ENCODE data around the gene AKNA. TPM values are rescaled to one million over a fixed set of nuclear protein-coding genes. Genes with fewer than 3 reads are reported as not detected.
A peak's percentile ranks its signal among the peaks of the same experiment; 100 is the strongest.

Gene AKNA
- total and polyA plus RNA-seq, 2 experiments from 2014 or later, result 6.6 to 13.8 TPM

- Histone ChIP-seq H3K4me1 (ENCODE audit: insufficient read depth) (no peaks in the 10 kb centered on the region), H3K4me3 (no peak overlapping the region), H3K9me3 (ENCODE audit: low read depth) (no peaks in the 10 kb centered on the region), H3K4me2 (no peak overlapping the region), H3K27ac (no peak overlapping the region), H3K9me2 (replicated peaks; ENCODE audit: insufficient read depth) (no peaks in the 10 kb centered on the region), H2AFZ (no peak overlapping the region), H3K27me3 (no peaks in the 10 kb centered on the region), H3K79me2 (no peaks in the 10 kb centered on the region), H3K36me3 (replicated peaks; ENCODE audit: insufficient read depth, low read depth) (no peaks in the 10 kb centered on the region), H4K20me1 (ENCODE audit: insufficient read depth, poor library complexity, severe bottlenecking) (no peaks in the 10 kb centered on the region)
- 98% methylated on average over 12 of the region's 12 CpGs for WGBS (ENCODE audit: low lambda C conversion rate, missing lambda C conversion rate)
- no peak for DNase-seq (ENCODE audit: low spot score)
- TF ChIP-seq, protein P1, sequence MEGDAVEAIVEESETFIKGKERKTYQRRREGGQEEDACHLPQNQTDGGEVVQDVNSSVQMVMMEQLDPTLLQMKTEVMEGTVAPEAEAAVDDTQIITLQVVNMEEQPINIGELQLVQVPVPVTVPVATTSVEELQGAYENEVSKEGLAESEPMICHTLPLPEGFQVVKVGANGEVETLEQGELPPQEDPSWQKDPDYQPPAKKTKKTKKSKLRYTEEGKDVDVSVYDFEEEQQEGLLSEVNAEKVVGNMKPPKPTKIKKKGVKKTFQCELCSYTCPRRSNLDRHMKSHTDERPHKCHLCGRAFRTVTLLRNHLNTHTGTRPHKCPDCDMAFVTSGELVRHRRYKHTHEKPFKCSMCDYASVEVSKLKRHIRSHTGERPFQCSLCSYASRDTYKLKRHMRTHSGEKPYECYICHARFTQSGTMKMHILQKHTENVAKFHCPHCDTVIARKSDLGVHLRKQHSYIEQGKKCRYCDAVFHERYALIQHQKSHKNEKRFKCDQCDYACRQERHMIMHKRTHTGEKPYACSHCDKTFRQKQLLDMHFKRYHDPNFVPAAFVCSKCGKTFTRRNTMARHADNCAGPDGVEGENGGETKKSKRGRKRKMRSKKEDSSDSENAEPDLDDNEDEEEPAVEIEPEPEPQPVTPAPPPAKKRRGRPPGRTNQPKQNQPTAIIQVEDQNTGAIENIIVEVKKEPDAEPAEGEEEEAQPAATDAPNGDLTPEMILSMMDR (IDR thresholded peaks at IDR 0.05; ENCODE audit: poor library complexity), result no peak
- TF ChIP-seq EZH2phosphoT487 (IDR thresholded peaks at IDR 0.05; ENCODE audit: low read depth, severe bottlenecking, unreplicated experiment) (no peak), EZH2 (IDR thresholded peaks at IDR 0.05; ENCODE audit: borderline replicate concordance) (no peak)
These were observed 46.5 kb downstream of the AKNA start for GRCh38 chr9:114341152-114341830.

GRCh38 chr9:114339130-114339908, 48.5 kb downstream of the AKNA start:
- Histone ChIP-seq H3K9me2 (replicated peaks; ENCODE audit: insufficient read depth) (no peaks in the 10 kb centered on the region), H4K20me1 (ENCODE audit: insufficient read depth, poor library complexity, severe bottlenecking) (no peaks in the 10 kb centered on the region), H3K27ac (no peak overlapping the region), H3K36me3 (replicated peaks; ENCODE audit: insufficient read depth, low read depth) (no peaks in the 10 kb centered on the region), H3K27me3 (no peaks in the 10 kb centered on the region), H3K4me1 (ENCODE audit: insufficient read depth) (no peaks in the 10 kb centered on the region), H3K79me2 (no peaks in the 10 kb centered on the region), H3K4me3 (no peak overlapping the region), H3K4me2 (no peak overlapping the region), H3K9me3 (ENCODE audit: low read depth) (no peaks in the 10 kb centered on the region), H2AFZ (no peak overlapping the region)
- TF ChIP-seq EZH2 (IDR thresholded peaks at IDR 0.05; ENCODE audit: borderline replicate concordance) (no peak), EZH2phosphoT487 (IDR thresholded peaks at IDR 0.05; ENCODE audit: low read depth, severe bottlenecking, unreplicated experiment) (no peak)
- TF ChIP-seq, protein P1 (IDR thresholded peaks at IDR 0.05; ENCODE audit: poor library complexity), result peak; percentile 60
- WGBS (ENCODE audit: low lambda C conversion rate, missing lambda C conversion rate), result 86% methylated on average over 16 of the region's 16 CpGs
- peak; percentile 60 for DNase-seq (ENCODE audit: low spot score)

GRCh38 chr9:114338187-114338586, 49.6 kb downstream of the AKNA start:
- no peaks in the 10 kb centered on the region for H3K9me3 ChIP-seq (ENCODE audit: low read depth)
- H3K79me2 ChIP-seq, result no peaks in the 10 kb centered on the region
- TF ChIP-seq, protein P1 (IDR thresholded peaks at IDR 0.05; ENCODE audit: poor library complexity), result no peak
- TF ChIP-seq EZH2 (IDR thresholded peaks at IDR 0.05; ENCODE audit: borderline replicate concordance) (no peak), EZH2phosphoT487 (IDR thresholded peaks at IDR 0.05; ENCODE audit: low read depth, severe bottlenecking, unreplicated experiment) (no peak)
- H3K27me3 ChIP-seq, result no peaks in the 10 kb centered on the region
- no peak overlapping the region for H3K27ac ChIP-seq
- no peaks in the 10 kb centered on the region for H3K9me2 ChIP-seq (replicated peaks; ENCODE audit: insufficient read depth)
- WGBS (ENCODE audit: low lambda C conversion rate, missing lambda C conversion rate), result 91% methylated on average over 2 of the region's 2 CpGs
- H4K20me1 ChIP-seq (ENCODE audit: insufficient read depth, poor library complexity, severe bottlenecking), result no peaks in the 10 kb centered on the region
- no peak overlapping the region for H3K4me2 ChIP-seq
- H3K4me3 ChIP-seq, result no peak overlapping the region
- H3K36me3 ChIP-seq (replicated peaks; ENCODE audit: insufficient read depth, low read depth), result no peaks in the 10 kb centered on the region
- no peak overlapping the region for H2AFZ ChIP-seq
- DNase-seq (ENCODE audit: low spot score), result no peak
- no peaks in the 10 kb centered on the region for H3K4me1 ChIP-seq (ENCODE audit: insufficient read depth)

Data from hepatocyte (in vitro differentiated cells).